DND-41 (cell line): ENCODE results near the gene LRRTM4.

Experiments used
- ATAC-seq: fragments of 200-7000 bp; cut with Tn5 transposase; 3 replicates; pipeline ENCODE4 v1.9.1; 2021; ENCODE audit warnings: low read depth; ENCODE audit not compliant: insufficient read depth
- DNase-seq: peaks from one replicate; pipeline ENCODE4 v3.0.0-alpha.2; 2020
- H2AFZ ChIP-seq: 2 replicates; pipeline ENCODE4 v1.6.0; 2012; ENCODE audit warnings: low read depth, low read length
- H3K27ac ChIP-seq: 2 replicates; pipeline ENCODE4 v1.5.1; 2012; ENCODE audit warnings: low read length, inconsistent platforms
- H3K27me3 ChIP-seq: fragments of 200-600 bp; sonication (generic); 2 replicates; pipeline ENCODE4 v1.6.0; 2012; ENCODE audit warnings: low read length, mild to moderate bottlenecking, inconsistent platforms; ENCODE audit not compliant: insufficient read depth, poor library complexity
- H3K36me3 ChIP-seq: 2 replicates; pipeline ENCODE4 v1.5.1; 2012; ENCODE audit warnings: low read length, inconsistent platforms; ENCODE audit not compliant: insufficient read depth
- H3K4me1 ChIP-seq: 2 replicates; pipeline ENCODE4 v1.5.1; 2012; ENCODE audit warnings: mild to moderate bottlenecking, low read length; ENCODE audit not compliant: insufficient read depth
- H3K4me2 ChIP-seq: 2 replicates; pipeline ENCODE4 v1.6.0; 2012; ENCODE audit warnings: mild to moderate bottlenecking, moderate library complexity, low read length, inconsistent platforms; ENCODE audit not compliant: insufficient read depth
- H3K4me3 ChIP-seq, 2 experiments: fragments of 200-600 bp in 1 of 2; shearing (Covaris generic) in 1 of 2; 2 replicates each; pipeline ENCODE4 v1.5.1; 2012 to 2016; ENCODE audit warnings: inconsistent platforms in 2 of 2, low read length in 2 of 2, mild to moderate bottlenecking in 2 of 2, low read depth in 1 of 2, moderate library complexity in 1 of 2
- H3K79me2 ChIP-seq: 2 replicates; pipeline ENCODE4 v1.6.0; 2012; ENCODE audit warnings: low read length, inconsistent platforms; ENCODE audit not compliant: insufficient read depth
- H3K9ac ChIP-seq: 2 replicates; pipeline ENCODE4 v1.6.0; 2012; ENCODE audit warnings: low read depth, mild to moderate bottlenecking, inconsistent platforms, low read length, moderate library complexity
- H3K9me3 ChIP-seq: 2 replicates; pipeline ENCODE4 v1.5.1; 2012; ENCODE audit warnings: low read length, moderate library complexity, mild to moderate bottlenecking, inconsistent platforms; ENCODE audit not compliant: insufficient read depth, severe bottlenecking
- H4K20me1 ChIP-seq: 2 replicates; pipeline ENCODE4 v1.6.0; 2012; ENCODE audit warnings: low read length; ENCODE audit not compliant: insufficient read depth
- CTCF ChIP-seq: IDR thresholded peaks from 2 replicates; pipeline ENCODE4 v1.5.1; 2012; ENCODE audit warnings: borderline replicate concordance, low read length, moderate library complexity, mild to moderate bottlenecking; ENCODE audit not compliant: poor library complexity, severe bottlenecking; ENCODE audit errors: extremely low read depth
- EZH2 ChIP-seq: IDR thresholded peaks from 3 replicates; pipeline ENCODE4 v1.6.1; 2012; ENCODE audit warnings: borderline replicate concordance, low read depth, mild to moderate bottlenecking, moderate library complexity, low read length, inconsistent platforms; ENCODE audit not compliant: severe bottlenecking

The LRRTM4 gene

DNA sequence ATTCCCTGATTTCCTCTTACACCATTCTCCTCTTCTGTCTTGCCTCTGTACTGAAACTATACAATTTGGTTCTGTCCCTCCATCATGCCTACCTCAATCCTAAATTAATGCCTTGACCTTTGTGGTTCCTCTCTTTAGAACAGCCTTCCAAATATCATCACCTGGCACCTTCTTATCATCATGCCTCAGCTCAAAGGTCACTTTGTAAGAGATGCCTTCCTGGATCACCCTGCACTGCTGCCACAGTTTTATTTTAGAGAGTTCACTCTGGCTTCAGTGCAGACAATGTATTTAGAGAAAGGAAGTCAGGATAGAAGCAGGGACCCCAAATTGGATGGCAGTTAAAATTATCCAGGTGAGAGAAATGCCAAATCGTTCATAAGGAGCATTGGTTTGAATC lies 64.5 kb downstream of the LRRTM4 start:
- Histone ChIP-seq H3K4me2 (no peak overlapping the region), H3K27ac (no peak overlapping the region), H3K9ac (no peak overlapping the region), H3K27me3 (no peaks in the 10 kb centered on the region), H3K79me2 (no peaks in the 10 kb centered on the region), H3K4me1 (no peaks in the 10 kb centered on the region), H3K9me3 (no peaks in the 10 kb centered on the region), H3K4me3 (no peak overlapping the region), H3K36me3 (no peaks in the 10 kb centered on the region), H4K20me1 (no peaks in the 10 kb centered on the region), H2AFZ (no peak overlapping the region)
- ATAC-seq: no peak
- no peak for DNase-seq
- TF ChIP-seq EZH2: no peak
- no peak for TF ChIP-seq CTCF

- H4K20me1 ChIP-seq: no peaks in the 10 kb centered on the region
- H3K79me2 ChIP-seq: no peaks in the 10 kb centered on the region
- H3K4me1 ChIP-seq: no peaks in the 10 kb centered on the region
- no peaks in the 10 kb centered on the region for H3K27me3 ChIP-seq
- ATAC-seq (no peak), DNase-seq (no peak)
- TF ChIP-seq CTCF (no peak), EZH2 (no peak)
- H3K4me3 ChIP-seq: no peak overlapping the region
- H3K9me3 ChIP-seq: no peaks in the 10 kb centered on the region
- no peak overlapping the region for H3K9ac ChIP-seq
- no peak overlapping the region for H2AFZ ChIP-seq
- no peaks in the 10 kb centered on the region for H3K36me3 ChIP-seq
- H3K27ac ChIP-seq: no peak overlapping the region
- no peak overlapping the region for H3K4me2 ChIP-seq
Measured at GRCh38 chr2:77443076-77443475, 79.1 kb downstream of the LRRTM4 start.

- Histone ChIP-seq H2AFZ (no peak overlapping the region), H3K36me3 (no peaks in the 10 kb centered on the region), H3K27ac (no peak overlapping the region), H3K4me1 (no peaks in the 10 kb centered on the region), H3K4me3 (no peak overlapping the region), H3K9me3 (no peaks in the 10 kb centered on the region), H3K27me3 (no peaks in the 10 kb centered on the region), H3K4me2 (no peak overlapping the region), H4K20me1 (no peaks in the 10 kb centered on the region), H3K79me2 (no peaks in the 10 kb centered on the region), H3K9ac (no peak overlapping the region)
- DNase-seq (no peak), ATAC-seq (no peak)
- TF ChIP-seq CTCF (no peak), EZH2 (no peak)
Measured at GRCh38 chr2:77434880-77435279, 87.3 kb downstream of the LRRTM4 start.

DNA sequence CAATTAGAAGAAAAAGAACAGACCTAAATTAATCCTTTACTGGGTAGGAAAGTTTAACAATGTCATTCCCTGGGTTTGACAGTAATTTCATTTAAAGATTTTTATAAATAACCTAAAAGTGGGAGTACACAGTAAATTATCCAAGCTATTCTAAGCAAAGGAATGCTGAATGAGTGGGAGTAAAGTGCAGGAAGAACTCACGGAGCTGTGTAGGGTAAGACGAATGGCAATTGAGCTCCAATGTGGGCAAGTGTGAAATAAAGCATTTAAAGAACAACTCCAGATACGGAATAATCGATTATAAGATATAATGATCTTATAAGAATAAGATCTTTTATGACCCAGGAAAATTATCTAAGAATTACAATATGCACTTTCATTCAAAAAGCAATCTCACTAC lies 93.2 kb downstream of the LRRTM4 start:
- Histone ChIP-seq H4K20me1 (no peaks in the 10 kb centered on the region), H3K4me2 (no peak overlapping the region)

More for the DNA sequence above, 93.2 kb downstream of the LRRTM4 start:
- H3K4me3 ChIP-seq: no peak overlapping the region
- no peaks in the 10 kb centered on the region for H3K36me3 ChIP-seq
- no peak for TF ChIP-seq EZH2
- TF ChIP-seq CTCF: no peak
- ATAC-seq (no peak), DNase-seq (no peak)
- no peaks in the 10 kb centered on the region for H3K4me1 ChIP-seq
- no peak overlapping the region for H3K9ac ChIP-seq
- no peaks in the 10 kb centered on the region for H3K79me2 ChIP-seq
- H3K9me3 ChIP-seq: no peaks in the 10 kb centered on the region
- H2AFZ ChIP-seq: no peak overlapping the region
- no peaks in the 10 kb centered on the region for H3K27me3 ChIP-seq
- no peak overlapping the region for H3K27ac ChIP-seq
